ENCODE measurements around the gene DGKI. TPM values are rescaled to one million over a fixed set of nuclear protein-coding genes. Genes with fewer than 3 reads are reported as not detected.

DGKI gene
- total RNA-seq, 1 donor from 2014 or later, result 2.2 TPM

DNA sequence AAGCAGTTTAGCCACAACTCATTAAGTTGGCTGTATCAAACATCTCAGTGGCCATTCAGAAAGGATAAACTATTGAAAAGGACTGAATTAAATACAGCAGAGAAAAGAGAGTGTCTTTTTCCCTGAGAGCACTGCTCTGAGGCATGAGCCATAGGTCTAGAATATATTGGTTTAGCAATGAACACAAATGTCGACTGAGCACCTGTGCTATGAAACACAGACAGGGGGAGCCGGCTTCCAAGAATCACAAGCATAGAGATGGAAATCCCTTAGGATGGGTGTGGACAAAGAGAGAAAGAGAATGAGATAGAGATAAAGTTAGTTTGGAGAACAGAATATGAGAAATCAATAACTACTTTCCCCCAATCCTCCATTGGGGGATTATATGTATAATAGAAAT, 54.8 kb downstream of the DGKI start:
- TF ChIP-seq, protein P1, sequence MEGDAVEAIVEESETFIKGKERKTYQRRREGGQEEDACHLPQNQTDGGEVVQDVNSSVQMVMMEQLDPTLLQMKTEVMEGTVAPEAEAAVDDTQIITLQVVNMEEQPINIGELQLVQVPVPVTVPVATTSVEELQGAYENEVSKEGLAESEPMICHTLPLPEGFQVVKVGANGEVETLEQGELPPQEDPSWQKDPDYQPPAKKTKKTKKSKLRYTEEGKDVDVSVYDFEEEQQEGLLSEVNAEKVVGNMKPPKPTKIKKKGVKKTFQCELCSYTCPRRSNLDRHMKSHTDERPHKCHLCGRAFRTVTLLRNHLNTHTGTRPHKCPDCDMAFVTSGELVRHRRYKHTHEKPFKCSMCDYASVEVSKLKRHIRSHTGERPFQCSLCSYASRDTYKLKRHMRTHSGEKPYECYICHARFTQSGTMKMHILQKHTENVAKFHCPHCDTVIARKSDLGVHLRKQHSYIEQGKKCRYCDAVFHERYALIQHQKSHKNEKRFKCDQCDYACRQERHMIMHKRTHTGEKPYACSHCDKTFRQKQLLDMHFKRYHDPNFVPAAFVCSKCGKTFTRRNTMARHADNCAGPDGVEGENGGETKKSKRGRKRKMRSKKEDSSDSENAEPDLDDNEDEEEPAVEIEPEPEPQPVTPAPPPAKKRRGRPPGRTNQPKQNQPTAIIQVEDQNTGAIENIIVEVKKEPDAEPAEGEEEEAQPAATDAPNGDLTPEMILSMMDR (conservative IDR thresholded peaks at IDR 0.05), result no peak
- H3K4me3 Mint-ChIP-seq, result no peak overlapping the region

DNA sequence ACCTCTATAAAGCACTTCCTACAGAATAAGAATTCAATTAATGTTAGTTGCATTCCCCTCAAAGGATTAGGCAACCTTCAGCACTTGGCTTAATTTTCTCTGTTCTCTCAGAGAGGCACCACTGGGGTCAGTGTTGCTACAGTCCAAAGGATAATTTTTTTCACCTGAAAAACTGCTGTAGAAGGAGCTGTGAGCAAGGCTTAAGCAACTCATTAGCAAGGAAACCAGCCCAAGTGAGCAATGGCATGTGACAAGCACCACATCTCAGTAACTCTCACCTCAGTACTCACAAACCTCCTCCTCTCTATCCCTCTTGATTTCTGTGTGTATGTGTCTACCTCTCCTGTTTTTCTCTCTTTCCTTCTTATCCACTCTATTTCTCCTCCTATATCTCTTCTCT, 55.9 kb downstream of the DGKI start:
- peaks cover 14% of the 10 kb centered on the region for H3K9me3 Mint-ChIP-seq
- H3K27me3 Mint-ChIP-seq (ENCODE audit: low read depth), result no peaks in the 10 kb centered on the region
- no peak overlapping the region for H3K4me3 Mint-ChIP-seq
- no peak for DNase-seq (ENCODE audit: low read depth, low spot score)
- TF ChIP-seq, protein P1 (conservative IDR thresholded peaks at IDR 0.05), result no peak
- peaks cover 22% of the 10 kb centered on the region for H3K4me1 Mint-ChIP-seq
- peaks cover 13% of the 10 kb centered on the region for H3K36me3 Mint-ChIP-seq (ENCODE audit: low read depth)
- no peak overlapping the region for H3K27ac Mint-ChIP-seq (ENCODE audit: unreplicated experiment)

More for the DNA sequence above, 54.8 kb downstream of the DGKI start:
- DNase-seq (ENCODE audit: low read depth, low spot score), result no peak
- Mint-ChIP-seq H3K27ac (ENCODE audit: unreplicated experiment) (no peak overlapping the region), H3K36me3 (ENCODE audit: low read depth) (peaks cover 9% of the 10 kb centered on the region), H3K4me1 (peaks cover 22% of the 10 kb centered on the region), H3K27me3 (ENCODE audit: low read depth) (no peaks in the 10 kb centered on the region), H3K9me3 (peaks cover 13% of the 10 kb centered on the region)

DNA sequence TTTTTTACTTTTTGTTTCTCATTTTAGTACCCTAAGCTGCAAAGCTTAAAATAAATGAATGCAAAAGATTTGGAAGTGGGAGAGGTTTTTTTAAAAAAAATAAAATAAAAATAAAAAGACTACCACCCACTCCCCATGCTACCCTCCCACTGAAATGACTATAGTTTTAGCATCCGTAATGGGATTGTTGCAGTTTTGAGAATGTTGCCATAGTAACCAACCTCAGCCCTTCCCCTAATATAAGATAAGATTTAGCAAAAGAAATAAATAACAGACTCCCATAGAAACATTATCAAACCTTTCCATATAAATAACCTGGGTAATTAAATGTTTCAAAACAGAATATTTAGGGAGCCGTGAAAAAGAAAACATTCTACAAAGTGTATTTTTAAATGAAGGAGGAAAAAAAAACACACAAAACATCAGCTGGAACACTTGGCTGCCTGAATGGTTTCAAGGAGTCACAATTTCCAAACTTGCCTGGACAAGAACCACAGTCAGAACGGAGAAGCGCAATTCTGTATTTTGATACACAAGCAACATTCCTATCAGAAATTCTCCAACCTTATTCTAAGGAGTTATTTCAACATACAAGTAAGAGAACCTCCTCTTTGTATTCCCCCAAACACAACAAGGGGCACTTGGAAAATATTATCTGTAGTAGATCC, 57.4 kb downstream of the DGKI start:
- H3K4me3 Mint-ChIP-seq, result no peak overlapping the region
- H3K36me3 Mint-ChIP-seq (ENCODE audit: low read depth), result peaks cover 13% of the 10 kb centered on the region
- peaks cover 19% of the 10 kb centered on the region for H3K9me3 Mint-ChIP-seq
- H3K27me3 Mint-ChIP-seq (ENCODE audit: low read depth), result no peaks in the 10 kb centered on the region
- H3K4me1 Mint-ChIP-seq, result peaks cover 22% of the 10 kb centered on the region
- TF ChIP-seq, protein P1 (conservative IDR thresholded peaks at IDR 0.05), result no peak
- DNase-seq (ENCODE audit: low read depth, low spot score), result no peak
- H3K27ac Mint-ChIP-seq (ENCODE audit: unreplicated experiment), result no peak overlapping the region

DNA sequence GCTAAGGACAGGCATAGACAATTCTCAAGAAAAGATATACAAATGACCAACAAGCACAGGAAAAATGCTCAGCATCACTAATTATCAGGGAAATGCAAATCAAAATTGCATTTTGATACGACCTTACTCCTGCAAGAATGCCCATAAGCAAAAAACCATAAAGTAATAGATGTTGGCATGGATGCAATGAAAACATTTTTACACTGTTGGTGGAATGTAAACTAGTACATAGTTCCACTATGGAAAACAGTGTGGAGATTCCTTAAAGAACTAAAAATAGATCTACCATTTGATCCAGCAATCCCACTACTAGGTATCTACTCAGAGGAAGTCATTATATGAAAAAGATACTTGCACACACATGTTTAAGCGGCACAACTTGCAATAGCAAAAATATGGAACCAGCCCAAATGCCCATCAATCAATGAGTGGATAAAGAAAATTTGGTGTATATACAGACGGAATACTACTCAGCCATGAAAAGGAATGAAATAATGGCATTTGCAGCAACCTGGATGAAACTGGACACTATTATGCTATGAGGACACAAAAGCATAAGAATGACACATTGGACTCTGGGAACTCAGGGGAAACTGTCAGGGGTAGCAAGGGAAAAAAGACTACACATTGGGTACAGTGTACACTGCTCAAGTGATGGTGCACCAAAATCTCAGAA, 59.3 kb downstream of the DGKI start:
- no peak overlapping the region for H3K27ac Mint-ChIP-seq (ENCODE audit: unreplicated experiment)
- TF ChIP-seq, protein P1 (conservative IDR thresholded peaks at IDR 0.05), result no peak
- peaks cover 16% of the 10 kb centered on the region for H3K36me3 Mint-ChIP-seq (ENCODE audit: low read depth)
- no peaks in the 10 kb centered on the region for H3K27me3 Mint-ChIP-seq (ENCODE audit: low read depth)
- no peak for DNase-seq (ENCODE audit: low read depth, low spot score)
- H3K4me3 Mint-ChIP-seq, result no peak overlapping the region
- peaks cover 22% of the 10 kb centered on the region for H3K4me1 Mint-ChIP-seq
- H3K9me3 Mint-ChIP-seq, result peaks cover 25% of the 10 kb centered on the region

DNA sequence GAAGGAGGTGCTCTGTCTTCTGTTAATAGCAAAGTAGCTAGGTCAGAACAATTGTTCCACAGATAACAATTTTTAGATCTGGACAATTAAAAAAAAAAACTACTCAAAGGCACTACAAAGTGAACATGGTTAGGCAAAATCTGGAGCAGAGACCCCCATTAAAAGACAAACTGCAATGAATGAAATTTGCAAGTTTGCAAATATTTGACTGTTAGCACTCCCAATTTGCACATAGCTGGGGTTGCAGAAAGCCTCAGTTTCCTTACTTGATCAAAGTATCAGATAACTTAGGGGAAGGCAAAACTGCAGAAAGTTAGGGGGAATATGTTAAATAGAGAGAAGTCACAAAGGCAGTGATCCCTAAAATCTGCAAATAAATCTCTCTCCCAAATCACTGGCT, 68.3 kb downstream of the DGKI start:
- H3K27me3 Mint-ChIP-seq (ENCODE audit: low read depth), result peaks cover 4% of the 10 kb centered on the region
- no peaks in the 10 kb centered on the region for H3K4me1 Mint-ChIP-seq
- H3K4me3 Mint-ChIP-seq, result no peak overlapping the region
- DNase-seq (ENCODE audit: low read depth, low spot score), result no peak
- no peak overlapping the region for H3K27ac Mint-ChIP-seq (ENCODE audit: unreplicated experiment)
- H3K9me3 Mint-ChIP-seq, result peaks cover 5% of the 10 kb centered on the region
- H3K36me3 Mint-ChIP-seq (ENCODE audit: low read depth), result peaks cover 3% of the 10 kb centered on the region
- TF ChIP-seq, protein P1 (conservative IDR thresholded peaks at IDR 0.05), result no peak

Data from neural crest cell (in vitro differentiated cells).